Hippocampal formation (tissue), 2 donors: Measurements from ENCODE around the gene EXOC6B.

ENCODE experiments used
- DNase-seq, 2 donors: peaks; one replicate each; lab custom pipeline; 2025; lab: John Stamatoyannopoulos, UW

EXOC6B gene

GRCh38 chr2:72363406-72363805, 462.4 kb downstream of the EXOC6B start:
- no peak for DNase-seq

- DNase-seq: no peak
These were observed 463.1 kb downstream of the EXOC6B start for GRCh38 chr2:72362733-72363132.

GRCh38 chr2:72361521-72361920, 464.3 kb downstream of the EXOC6B start:
- DNase-seq: no peak

DNA sequence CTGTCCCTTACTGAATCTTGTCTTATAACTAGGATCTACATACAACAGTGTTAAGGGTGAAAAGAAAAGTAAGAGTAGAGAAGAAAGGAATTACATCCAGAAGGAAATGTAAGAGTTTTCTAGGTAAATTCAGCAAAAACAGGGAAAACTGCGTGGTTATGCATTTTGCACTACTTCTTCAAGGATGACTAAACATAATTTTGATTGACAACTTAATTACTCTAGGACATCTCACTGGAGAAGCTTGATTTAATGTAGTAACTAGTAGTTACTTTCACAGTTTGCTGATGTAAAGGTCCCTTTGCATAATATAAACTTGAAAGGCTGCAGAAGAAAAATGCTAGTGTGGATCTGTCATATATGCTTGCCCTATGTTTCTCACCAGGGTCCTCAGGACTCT, 464.8 kb downstream of the EXOC6B start:
- no peak for DNase-seq

GRCh38 chr2:72350852-72351251, 475.0 kb downstream of the EXOC6B start:
- DNase-seq: no peak

- no peak for DNase-seq
These were observed 476.8 kb downstream of the EXOC6B start for GRCh38 chr2:72349016-72349415.

- no peak for DNase-seq
These were observed 478.8 kb downstream of the EXOC6B start for GRCh38 chr2:72347081-72347480.

DNA sequence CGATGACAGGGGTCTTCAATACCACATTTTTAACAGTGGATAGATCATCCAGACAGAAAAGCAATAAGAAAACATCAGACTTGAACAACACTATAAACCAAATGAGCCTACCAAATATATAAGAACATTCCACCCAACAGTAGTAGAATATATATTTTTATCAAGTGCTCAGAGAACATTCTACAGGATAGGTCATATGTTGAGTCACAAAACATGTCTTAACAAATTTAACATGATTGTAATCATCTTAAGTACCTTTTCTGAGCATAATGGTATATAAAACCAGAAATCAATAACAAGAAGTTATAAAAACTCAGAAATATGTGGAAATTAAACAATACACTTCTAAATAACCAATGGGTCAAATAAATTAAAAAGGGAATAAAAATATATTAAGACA, 484.2 kb downstream of the EXOC6B start:
- no peak for DNase-seq

DNA sequence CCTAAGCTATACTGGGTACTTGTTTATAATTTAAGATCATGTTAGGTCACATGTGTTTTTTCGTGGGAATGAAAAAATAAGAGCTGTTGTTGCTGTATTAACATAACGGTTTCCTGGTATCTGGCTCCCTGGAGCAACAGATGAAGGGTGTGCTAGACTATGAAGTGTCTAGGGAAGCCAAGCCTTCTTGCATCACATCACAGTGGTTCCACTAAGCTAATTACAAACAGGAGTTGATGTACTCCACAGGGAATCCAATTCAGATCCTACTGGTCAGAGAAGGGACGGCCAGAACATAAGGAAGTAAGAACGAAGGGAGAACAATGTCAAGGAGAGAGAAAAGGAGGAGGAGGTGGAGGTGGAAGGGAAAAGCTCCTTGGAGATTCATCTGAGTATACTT, 485.2 kb downstream of the EXOC6B start:
- DNase-seq: no peak

DNA sequence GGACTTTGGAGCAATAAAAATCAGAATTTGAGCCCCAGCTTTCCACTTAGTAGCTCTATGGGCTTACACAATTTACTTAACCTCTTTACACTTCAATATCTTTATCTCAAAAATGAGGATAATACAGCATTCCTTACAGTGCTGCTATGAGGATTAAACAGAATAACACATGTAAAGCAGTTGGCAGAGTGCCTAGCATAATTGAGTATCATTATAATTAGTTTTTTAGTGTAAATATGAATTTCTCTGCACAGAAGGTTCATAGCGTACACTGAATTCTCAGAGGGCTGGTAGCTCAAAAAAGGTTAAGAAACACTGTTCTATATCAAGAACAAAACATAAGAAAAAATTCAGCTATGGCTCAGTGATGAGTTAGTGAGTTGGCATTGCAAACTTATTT, 487.8 kb downstream of the EXOC6B start:
- DNase-seq: no peak

DNA sequence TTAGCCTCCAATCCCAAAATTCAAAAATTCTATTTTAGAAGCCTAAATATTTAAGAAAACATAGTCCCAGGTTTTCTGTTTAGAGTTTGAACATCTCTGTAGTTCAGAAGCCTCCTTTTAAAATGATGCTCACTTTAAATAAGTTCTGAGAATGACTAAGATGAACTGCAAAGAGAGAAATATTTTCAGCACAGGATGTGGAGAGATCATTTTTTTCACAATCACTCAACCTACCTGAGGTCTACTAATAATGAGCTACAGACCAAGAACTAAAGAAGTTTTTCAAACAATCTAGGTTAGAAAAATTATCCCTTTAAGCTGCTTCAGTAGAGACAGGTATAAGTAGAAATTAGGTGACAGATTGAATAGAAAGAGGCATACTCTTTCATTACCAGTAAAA, 493.1 kb downstream of the EXOC6B start:
- DNase-seq: no peak

- DNase-seq: no peak
These were observed 495.2 kb downstream of the EXOC6B start for GRCh38 chr2:72330652-72331051.

- DNase-seq: no peak
These were observed 499.1 kb downstream of the EXOC6B start for GRCh38 chr2:72326759-72327158.

DNA sequence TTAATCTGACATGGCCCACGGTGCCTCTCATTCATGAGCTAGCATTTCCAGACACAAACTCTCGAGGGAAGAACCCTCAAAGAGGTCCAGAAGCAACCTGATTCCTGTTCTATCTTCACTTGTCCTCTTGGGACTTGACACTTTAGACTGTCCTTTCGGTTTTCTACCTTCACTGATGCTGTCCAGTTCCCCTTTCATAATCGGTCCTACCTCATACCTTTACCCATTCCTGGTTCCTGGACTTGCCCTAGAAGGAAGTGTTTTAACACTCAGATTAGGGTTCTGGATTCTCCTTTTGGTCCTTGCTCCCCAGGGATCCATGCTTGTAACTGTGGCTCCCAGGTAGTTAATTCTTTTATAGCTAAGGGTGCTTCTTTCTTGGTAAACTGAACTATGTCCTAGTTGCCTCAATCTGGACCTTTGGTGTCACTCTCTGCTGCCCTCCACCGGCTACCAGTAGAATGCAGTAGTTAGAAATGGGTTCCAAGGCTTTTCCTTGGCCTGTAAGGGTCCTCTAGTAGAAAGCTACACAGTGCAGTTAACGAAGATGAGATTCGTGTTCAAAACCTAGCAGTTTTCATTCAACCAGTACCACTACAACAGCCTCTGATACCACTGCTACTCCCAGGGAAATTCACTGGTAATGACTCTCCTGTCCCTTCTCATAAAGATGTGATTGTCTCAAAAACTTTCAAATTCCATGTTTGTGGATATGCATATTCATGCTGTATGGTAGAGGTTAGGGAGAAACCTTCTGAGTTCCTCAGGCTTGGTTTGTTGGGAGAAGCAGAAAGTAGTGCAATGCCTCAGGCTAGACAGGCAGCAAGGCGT, 500.0 kb downstream of the EXOC6B start:
- DNase-seq: no peak

- no peak for DNase-seq
These were observed 509.1 kb downstream of the EXOC6B start for GRCh38 chr2:72316774-72317173.

GRCh38 chr2:72300147-72300684, 525.6 kb downstream of the EXOC6B start:
- DNase-seq: no peak

DNA sequence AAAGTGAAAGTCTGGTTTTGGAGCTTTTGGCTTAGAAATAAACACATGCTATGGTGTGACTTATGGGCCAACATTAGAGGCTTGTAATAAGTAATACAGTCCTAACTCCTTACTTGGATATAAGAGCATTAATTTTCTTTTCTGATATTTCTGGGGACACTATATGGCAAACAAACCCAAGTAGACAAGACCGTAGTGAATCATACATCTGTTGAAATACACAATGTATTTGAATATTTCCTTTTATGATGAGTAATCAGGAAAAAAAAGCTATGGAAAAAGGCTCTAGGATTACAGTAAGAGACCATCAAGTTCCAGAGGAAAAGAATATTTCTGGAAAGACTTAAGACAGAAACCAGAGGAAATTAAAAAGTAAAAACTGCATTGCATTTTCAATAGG, 532.2 kb downstream of the EXOC6B start:
- DNase-seq: no peak

DNA sequence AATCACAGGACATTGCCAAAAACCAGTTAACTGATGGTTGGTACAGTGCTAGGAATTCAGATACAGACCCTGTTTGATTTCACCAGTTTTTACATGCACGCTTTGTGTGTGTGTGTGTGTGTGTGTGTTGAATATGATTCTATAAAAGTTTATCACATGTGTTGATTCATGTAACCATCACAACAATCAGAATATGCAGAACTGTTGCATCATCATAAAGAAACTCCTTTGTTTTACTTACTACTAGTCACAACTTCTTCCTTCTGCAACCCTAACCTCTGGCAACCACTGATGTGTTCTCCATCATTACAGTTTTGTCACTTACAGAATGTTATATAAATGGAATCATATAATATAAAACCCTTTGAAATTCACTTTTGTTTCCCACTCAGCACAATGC, 533.4 kb downstream of the EXOC6B start:
- no peak for DNase-seq

DNA sequence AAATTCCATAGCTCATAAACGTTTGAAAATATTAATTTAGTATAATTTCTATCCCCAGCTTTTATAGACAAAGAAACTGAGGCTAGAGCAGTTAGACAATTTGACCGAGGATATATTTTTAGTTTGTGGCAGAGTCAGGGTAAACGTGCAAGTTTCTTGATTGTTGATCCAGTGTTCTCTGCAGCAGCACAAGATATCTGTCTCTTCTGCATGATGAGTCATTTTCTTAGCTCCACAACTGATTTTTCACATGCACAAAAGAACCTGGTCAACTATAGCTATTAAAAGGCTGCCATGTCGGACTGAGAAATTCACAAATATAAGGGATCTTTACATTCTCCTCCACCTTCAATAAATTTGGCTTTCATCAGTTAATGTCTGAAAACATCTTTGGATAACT, 534.8 kb downstream of the EXOC6B start:
- DNase-seq: no peak

DNA sequence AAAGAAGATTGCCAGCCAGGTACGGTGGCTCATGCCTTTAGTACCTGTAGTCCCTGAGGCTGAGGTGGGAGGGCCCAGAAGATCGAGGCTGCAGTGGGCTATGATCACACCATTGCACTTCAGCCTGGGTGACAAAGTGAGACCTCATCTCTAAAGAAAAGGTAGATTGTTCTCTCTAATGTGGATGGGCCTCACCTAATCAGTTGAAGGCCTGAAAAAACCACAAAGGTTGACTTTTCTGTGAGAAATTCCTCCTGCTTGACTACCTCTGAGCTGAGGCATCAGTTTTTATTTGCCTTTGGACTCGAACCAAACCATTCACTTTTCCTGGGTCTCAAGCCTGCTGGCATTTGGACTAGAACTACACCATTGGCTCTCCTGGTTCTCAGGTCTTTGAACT, 536.1 kb downstream of the EXOC6B start:
- no peak for DNase-seq

GRCh38 chr2:72289283-72289682, 536.5 kb downstream of the EXOC6B start:
- no peak for DNase-seq

- no peak for DNase-seq
These were observed 547.8 kb downstream of the EXOC6B start for GRCh38 chr2:72278046-72278445.

GRCh38 chr2:72276876-72277275, 549.0 kb downstream of the EXOC6B start:
- DNase-seq: no peak

DNA sequence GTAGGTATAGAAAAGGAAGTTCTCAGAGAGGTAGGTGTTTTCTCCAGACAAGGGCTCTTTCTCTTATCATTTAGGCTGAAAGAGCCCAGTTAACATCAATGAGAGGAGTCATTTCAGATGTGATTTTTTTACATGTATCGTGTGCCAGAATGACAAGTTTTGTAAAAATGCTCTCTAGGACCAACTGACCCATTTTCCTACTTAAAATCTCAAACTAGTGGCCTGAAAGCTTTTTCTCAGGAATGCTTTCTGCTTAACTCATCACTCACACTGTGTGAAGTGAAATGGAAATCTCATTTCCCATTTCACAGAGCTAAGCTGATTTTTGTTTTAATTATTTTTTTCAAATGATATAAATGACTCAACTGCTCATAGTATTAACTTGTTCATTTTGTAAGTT, 549.5 kb downstream of the EXOC6B start:
- no peak for DNase-seq
